Osteocyte (in vitro differentiated cells): ENCODE measurements around the gene BCKDHA. TPM values are rescaled to one million over a fixed set of nuclear protein-coding genes. Genes with fewer than 3 reads are reported as not detected.
"Not testable (repeated sequence)": the region's sequence is repeated elsewhere in the genome, so short reads cannot be mapped to it uniquely, and the experiment has no call there.

Experiments used
- DNase-seq: peaks from one replicate; pipeline ENCODE4 v3.0.0; 2021; ENCODE audit warnings: mixed read lengths; ENCODE audit not compliant: unreplicated experiment; ENCODE audit errors: extremely low spot score
- H3K27ac Mint-ChIP-seq: one replicate; pipeline ENCODE4 v1.8.0; 2021; ENCODE audit warnings: mild to moderate bottlenecking, mixed read lengths; ENCODE audit not compliant: unreplicated experiment
- H3K27me3 Mint-ChIP-seq: one replicate; pipeline ENCODE4 v1.8.0; 2021; ENCODE audit warnings: mixed read lengths; ENCODE audit not compliant: unreplicated experiment
- H3K36me3 Mint-ChIP-seq: one replicate; pipeline ENCODE4 v1.8.0; 2021; ENCODE audit warnings: mixed read lengths; ENCODE audit not compliant: unreplicated experiment
- H3K4me1 Mint-ChIP-seq: one replicate; pipeline ENCODE4 v1.8.0; 2021; ENCODE audit warnings: mixed read lengths; ENCODE audit not compliant: unreplicated experiment
- H3K4me3 Mint-ChIP-seq: one replicate; pipeline ENCODE4 v1.8.0; 2021; ENCODE audit warnings: mild to moderate bottlenecking, moderate library complexity, mixed read lengths; ENCODE audit not compliant: unreplicated experiment
- H3K9me3 Mint-ChIP-seq: one replicate; pipeline ENCODE4 v1.8.0; 2021; ENCODE audit warnings: mixed read lengths; ENCODE audit not compliant: unreplicated experiment
- total RNA-seq: library from RNA; stranded (reverse); gene quantifications from 2 replicates; pipeline ENCODE4 v1.2.1, GENCODE V29; 2021
- TF ChIP-seq, protein P1 (sequence below): fragments of 200-600 bp; sonication (generic); IDR thresholded peaks from 2 replicates; pipeline ENCODE4 v1.5.0; 2021; ENCODE audit warnings: antibody characterized with exemption, mild to moderate bottlenecking, moderate library complexity

Gene BCKDHA
- total RNA-seq, 1 donor from 2014 or later: 19.8 TPM

DNA sequence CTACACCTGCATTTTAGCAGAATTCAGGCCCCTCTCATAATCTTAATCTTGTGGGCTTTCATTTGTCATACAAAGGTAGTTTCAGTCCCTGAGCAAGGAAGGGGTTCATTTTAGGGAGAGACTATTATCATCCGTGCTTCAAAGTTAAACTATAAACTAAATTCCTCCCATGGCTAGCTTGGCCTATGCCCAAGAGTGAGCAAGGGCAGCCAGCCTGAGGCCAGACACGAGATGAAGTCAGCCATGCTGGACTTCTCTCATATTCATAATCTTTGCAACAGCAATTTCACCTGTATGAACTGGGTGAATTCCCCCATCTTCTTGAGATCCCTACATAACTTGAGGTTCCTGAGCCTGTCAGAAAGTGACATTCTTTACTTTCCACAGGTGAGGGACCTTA lies 58.3 kb downstream of the BCKDHA start:
- H3K27me3 Mint-ChIP-seq: peaks cover 35% of the 10 kb centered on the region
- H3K27ac Mint-ChIP-seq: no peak overlapping the region
- no peaks in the 10 kb centered on the region for H3K4me1 Mint-ChIP-seq
- no peaks in the 10 kb centered on the region for H3K9me3 Mint-ChIP-seq
- peak; percentile 40 for DNase-seq
- H3K36me3 Mint-ChIP-seq: no peaks in the 10 kb centered on the region
- TF ChIP-seq, protein P1, sequence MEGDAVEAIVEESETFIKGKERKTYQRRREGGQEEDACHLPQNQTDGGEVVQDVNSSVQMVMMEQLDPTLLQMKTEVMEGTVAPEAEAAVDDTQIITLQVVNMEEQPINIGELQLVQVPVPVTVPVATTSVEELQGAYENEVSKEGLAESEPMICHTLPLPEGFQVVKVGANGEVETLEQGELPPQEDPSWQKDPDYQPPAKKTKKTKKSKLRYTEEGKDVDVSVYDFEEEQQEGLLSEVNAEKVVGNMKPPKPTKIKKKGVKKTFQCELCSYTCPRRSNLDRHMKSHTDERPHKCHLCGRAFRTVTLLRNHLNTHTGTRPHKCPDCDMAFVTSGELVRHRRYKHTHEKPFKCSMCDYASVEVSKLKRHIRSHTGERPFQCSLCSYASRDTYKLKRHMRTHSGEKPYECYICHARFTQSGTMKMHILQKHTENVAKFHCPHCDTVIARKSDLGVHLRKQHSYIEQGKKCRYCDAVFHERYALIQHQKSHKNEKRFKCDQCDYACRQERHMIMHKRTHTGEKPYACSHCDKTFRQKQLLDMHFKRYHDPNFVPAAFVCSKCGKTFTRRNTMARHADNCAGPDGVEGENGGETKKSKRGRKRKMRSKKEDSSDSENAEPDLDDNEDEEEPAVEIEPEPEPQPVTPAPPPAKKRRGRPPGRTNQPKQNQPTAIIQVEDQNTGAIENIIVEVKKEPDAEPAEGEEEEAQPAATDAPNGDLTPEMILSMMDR: no peak
- no peak overlapping the region for H3K4me3 Mint-ChIP-seq

DNA sequence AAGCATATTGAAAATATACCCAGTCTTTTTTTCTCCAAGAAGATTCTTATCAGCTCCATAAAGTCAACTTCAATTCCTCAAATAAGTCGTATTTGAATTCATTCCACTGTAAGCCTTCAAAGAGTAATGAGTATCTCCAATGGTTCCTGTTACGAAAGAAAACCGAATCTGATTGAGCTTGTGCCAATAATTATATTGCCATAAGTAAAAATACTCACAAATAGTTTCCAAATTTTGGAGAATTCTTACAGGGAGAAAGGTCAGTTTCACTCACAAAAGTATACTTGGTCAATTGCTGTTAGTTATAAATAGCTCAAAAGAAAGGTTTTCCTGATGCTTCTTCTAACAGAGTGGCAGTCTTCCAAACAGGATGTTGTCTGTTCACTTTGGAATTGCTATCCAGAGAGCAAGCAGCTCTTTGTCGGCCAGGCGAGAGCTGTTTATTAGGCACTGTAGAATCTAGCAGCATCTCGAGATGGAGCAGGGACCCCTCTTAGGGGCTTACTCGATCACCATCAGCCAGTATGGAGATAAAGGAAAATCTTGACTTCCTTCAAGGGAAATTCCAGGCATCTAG lies 58.8 kb downstream of the BCKDHA start:
- Mint-ChIP-seq H3K4me3 (no peak overlapping the region), H3K27me3 (peaks cover 39% of the 10 kb centered on the region), H3K9me3 (no peaks in the 10 kb centered on the region), H3K36me3 (no peaks in the 10 kb centered on the region), H3K4me1 (no peaks in the 10 kb centered on the region), H3K27ac (no peak overlapping the region)
- DNase-seq: no peak
- TF ChIP-seq, protein P1: no peak

DNA sequence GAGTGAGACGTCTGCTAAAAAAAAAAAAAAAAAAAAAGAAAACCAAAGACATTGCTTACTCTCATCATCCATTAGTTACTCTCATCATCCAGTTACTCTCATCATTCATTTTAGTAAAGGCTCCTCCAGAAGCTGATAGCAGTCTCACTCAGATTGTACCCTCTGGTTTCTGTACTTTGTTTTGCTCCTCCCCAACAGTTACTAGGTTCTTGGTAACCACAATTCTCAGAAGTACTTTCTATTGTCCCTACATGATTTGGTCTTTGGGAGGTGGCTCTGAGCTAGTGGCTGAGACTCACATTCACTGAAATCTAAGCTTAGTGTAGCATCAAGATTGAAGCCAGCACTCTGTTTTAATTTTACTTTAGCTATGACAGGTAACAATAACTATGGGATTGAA lies 59.6 kb downstream of the BCKDHA start:
- Mint-ChIP-seq H3K9me3 (no peaks in the 10 kb centered on the region), H3K36me3 (no peaks in the 10 kb centered on the region), H3K27me3 (peaks cover 44% of the 10 kb centered on the region), H3K4me3 (no peak overlapping the region), H3K4me1 (no peaks in the 10 kb centered on the region), H3K27ac (no peak overlapping the region)
- TF ChIP-seq, protein P1: no peak
- no peak for DNase-seq

DNA sequence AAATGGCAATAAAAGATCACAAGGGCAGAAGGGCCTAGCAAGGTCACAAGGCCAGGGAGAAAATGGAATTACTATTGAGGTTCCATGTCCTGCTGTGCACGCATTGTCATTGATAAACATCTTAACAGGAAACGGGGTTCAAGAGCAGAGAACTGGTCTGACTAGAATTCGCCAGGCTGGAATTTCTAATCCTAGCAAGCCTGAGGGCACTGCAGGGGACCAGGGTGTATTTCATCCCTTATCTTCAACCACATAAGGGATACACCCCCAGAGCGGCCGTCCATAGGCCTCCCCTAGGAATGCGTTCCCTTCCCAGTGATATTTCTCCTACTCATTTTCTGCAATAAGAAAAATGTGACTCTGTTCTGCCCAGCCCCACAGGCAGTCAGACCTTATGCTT lies 64.9 kb downstream of the BCKDHA start:
- Mint-ChIP-seq H3K4me3 (no peak overlapping the region), H3K4me1 (no peaks in the 10 kb centered on the region), H3K27ac (no peak overlapping the region), H3K9me3 (no peaks in the 10 kb centered on the region), H3K27me3 (peaks cover 66% of the 10 kb centered on the region), H3K36me3 (no peaks in the 10 kb centered on the region)
- TF ChIP-seq, protein P1: no peak
- DNase-seq: peak; percentile 62

DNA sequence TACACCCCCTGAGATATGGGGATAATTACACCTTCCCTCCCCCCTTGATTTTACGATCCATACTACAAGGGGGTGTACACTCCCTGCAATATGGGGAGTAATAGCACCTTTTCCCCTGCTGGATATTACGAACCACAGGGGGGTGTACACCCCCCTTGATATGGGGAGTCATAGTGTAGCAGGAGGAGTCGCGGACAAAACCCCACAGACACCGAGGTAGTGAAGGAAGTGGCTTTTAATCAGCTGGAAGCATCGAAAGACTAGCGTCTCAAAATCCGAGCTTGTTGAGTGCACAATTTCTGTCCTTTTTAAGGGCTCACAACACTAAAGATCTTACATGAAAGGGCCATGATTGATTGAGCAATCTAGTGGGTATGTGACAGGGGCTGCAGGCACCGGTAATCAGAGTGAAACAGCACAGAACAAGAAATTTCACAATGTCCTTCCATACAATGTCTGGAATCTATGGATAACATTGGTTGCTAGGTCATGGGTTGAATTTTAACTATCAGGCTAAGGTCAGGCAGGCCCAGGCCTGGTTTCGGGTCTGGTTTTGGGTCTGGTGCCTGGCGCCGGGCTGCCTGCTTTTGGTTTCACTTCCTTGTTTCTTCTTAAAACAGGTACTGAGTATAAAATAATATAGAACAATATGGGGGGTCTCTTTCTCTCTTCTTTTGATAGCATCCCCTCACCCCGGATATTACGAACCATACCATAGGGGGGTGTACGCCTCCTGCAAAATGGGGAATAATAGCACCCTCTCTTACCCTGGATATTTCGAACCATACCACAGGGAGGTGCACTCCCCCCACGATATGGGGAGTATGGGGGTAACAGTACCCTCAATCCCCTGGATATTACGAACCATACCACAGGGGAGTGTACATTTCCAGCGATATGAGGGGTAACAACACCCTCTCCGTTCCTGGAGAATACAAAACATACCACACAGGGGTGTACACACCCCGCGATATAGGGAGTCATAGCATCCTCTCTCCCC lies 65.9 kb downstream of the BCKDHA start:
- H3K27me3 Mint-ChIP-seq: peaks cover 60% of the 10 kb centered on the region
- H3K36me3 Mint-ChIP-seq, H3K4me3 Mint-ChIP-seq, H3K27ac Mint-ChIP-seq, H3K4me1 Mint-ChIP-seq, DNase-seq, H3K9me3 Mint-ChIP-seq: not testable (repeated sequence)

Other genes starting within 250 kb of the BCKDHA start
- not detected in 2 replicates for gene CYP2S1, start 204.6 kb upstream of the BCKDHA start, total RNA-seq
- gene AXL, start 178.6 kb upstream of the BCKDHA start, total RNA-seq: 250 and 265 TPM in 2 replicates
- gene HNRNPUL1, start 133.4 kb upstream of the BCKDHA start, total RNA-seq: 226 and 237 TPM in 2 replicates
- 34.4 and 35.9 TPM in 2 replicates for gene CCDC97, start 87.6 kb upstream of the BCKDHA start, total RNA-seq
- 244 and 255 TPM in 2 replicates for gene TGFB1, start 43.9 kb upstream of the BCKDHA start, total RNA-seq
- gene B9D2, start 33.7 kb upstream of the BCKDHA start, total RNA-seq: 4.6 and 5.5 TPM in 2 replicates
- 8.5 and 9.2 TPM in 2 replicates for gene TMEM91, start 21.3 kb upstream of the BCKDHA start, total RNA-seq
- 10.6 and 11.6 TPM in 2 replicates for gene EXOSC5, start 459 bp upstream of the BCKDHA start, total RNA-seq
- 0.35 and 1.5 TPM in 2 replicates for gene B3GNT8, start 29.6 kb downstream of the BCKDHA start, total RNA-seq
- gene DMAC2, start 42.1 kb downstream of the BCKDHA start, total RNA-seq: 33.3 and 33.8 TPM in 2 replicates
- gene ERICH4, start 45.3 kb downstream of the BCKDHA start, total RNA-seq: not detected in 2 replicates
- gene CEACAM21, start 178.3 kb downstream of the BCKDHA start, total RNA-seq: not detected in 2 replicates
- gene CEACAM4, start 229.3 kb downstream of the BCKDHA start, total RNA-seq: not detected in 2 replicates